GM12878 (cell line): ENCODE measurements around the gene FAM222A.

Experiments used
- CBFB ChIP-seq: IDR thresholded peaks from 2 replicates; pipeline ENCODE4 v1.6.1; 2016; ENCODE audit warnings: antibody characterized with exemption, low read depth
- FOS ChIP-seq: IDR thresholded peaks from 3 replicates; pipeline ENCODE4 v1.6.1; 2011; ENCODE audit warnings: borderline replicate concordance; ENCODE audit not compliant: insufficient read length; ENCODE audit errors: extremely low read depth
- JUND ChIP-seq: IDR thresholded peaks from 2 replicates; pipeline ENCODE4 v1.6.1; 2012; ENCODE audit warnings: low read depth, mild to moderate bottlenecking, low read length, improper control_type of control experiment, moderate library complexity
- POLR2A ChIP-seq: IDR thresholded peaks from 2 replicates; pipeline ENCODE4 v1.6.1; 2011; ENCODE audit warnings: low read depth, mild to moderate bottlenecking, low read length
- POLR2AphosphoS5 ChIP-seq: IDR thresholded peaks from 2 replicates; pipeline ENCODE4 v1.6.1; 2011; ENCODE audit warnings: mild to moderate bottlenecking, low read length, inconsistent platforms
- SIN3A ChIP-seq: IDR thresholded peaks from 2 replicates; pipeline ENCODE4 v1.6.1; 2012; ENCODE audit warnings: low read depth, low read length, improper control_type of control experiment
- SP1 ChIP-seq: IDR thresholded peaks from one replicate; pipeline ENCODE4 v1.6.1; 2011; ENCODE audit warnings: low read depth, low read length
- STAT1 ChIP-seq: fragments of 450-650 bp; conservative IDR thresholded peaks from 2 replicates; pipeline ENCODE4 v1.6.1; 2014; ENCODE audit warnings: antibody characterized with exemption, mild to moderate bottlenecking
- TF ChIP-seq, protein P1 (sequence below): fragments of 450-650 bp; formaldehyde crosslinking; IDR thresholded peaks from 2 replicates; pipeline ENCODE4 v1.4.0; 2020; ENCODE audit warnings: mild to moderate bottlenecking, moderate library complexity
- TF ChIP-seq, protein P2 (sequence below): IDR thresholded peaks from 2 replicates; pipeline ENCODE4 v1.6.1; 2011; ENCODE audit warnings: low read depth, mild to moderate bottlenecking, low read length, moderate library complexity, borderline replicate concordance; ENCODE audit errors: extremely low read depth
- TF ChIP-seq, protein P3 (sequence below): IDR thresholded peaks from 2 replicates; pipeline ENCODE4 v1.6.1; 2011; ENCODE audit warnings: mild to moderate bottlenecking, low read depth, low read length, moderate library complexity; ENCODE audit not compliant: insufficient replicate concordance

DNA sequence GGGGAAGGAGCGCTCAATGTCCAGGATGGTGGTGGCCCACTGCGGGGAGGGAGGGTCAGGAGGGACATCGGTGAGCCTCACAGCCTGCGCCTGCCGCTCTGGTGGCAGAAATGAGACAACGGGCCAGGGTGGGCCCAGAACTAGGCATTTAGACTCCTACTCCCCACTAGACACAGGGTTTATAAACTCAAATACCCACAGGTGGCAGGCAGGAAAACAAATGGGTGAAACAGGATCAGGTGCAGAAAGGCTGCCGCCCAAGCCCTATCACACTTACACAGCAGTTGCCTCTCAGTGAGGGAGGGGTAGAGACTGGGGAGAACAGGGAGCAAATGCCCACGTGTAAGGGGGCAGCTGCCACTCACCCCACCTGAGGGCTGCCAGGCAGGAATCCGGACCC is 73.2 kb downstream of the FAM222A start:
- no peak for TF ChIP-seq STAT1
- TF ChIP-seq CBFB: no peak
- TF ChIP-seq, protein P1, sequence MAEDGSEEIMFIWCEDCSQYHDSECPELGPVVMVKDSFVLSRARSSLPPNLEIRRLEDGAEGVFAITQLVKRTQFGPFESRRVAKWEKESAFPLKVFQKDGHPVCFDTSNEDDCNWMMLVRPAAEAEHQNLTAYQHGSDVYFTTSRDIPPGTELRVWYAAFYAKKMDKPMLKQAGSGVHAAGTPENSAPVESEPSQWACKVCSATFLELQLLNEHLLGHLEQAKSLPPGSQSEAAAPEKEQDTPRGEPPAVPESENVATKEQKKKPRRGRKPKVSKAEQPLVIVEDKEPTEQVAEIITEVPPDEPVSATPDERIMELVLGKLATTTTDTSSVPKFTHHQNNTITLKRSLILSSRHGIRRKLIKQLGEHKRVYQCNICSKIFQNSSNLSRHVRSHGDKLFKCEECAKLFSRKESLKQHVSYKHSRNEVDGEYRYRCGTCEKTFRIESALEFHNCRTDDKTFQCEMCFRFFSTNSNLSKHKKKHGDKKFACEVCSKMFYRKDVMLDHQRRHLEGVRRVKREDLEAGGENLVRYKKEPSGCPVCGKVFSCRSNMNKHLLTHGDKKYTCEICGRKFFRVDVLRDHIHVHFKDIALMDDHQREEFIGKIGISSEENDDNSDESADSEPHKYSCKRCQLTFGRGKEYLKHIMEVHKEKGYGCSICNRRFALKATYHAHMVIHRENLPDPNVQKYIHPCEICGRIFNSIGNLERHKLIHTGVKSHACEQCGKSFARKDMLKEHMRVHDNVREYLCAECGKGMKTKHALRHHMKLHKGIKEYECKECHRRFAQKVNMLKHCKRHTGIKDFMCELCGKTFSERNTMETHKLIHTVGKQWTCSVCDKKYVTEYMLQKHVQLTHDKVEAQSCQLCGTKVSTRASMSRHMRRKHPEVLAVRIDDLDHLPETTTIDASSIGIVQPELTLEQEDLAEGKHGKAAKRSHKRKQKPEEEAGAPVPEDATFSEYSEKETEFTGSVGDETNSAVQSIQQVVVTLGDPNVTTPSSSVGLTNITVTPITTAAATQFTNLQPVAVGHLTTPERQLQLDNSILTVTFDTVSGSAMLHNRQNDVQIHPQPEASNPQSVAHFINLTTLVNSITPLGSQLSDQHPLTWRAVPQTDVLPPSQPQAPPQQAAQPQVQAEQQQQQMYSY (CRISPR knock-in tag): no peak
- no peak for TF ChIP-seq FOS
- TF ChIP-seq JUND: no peak
- TF ChIP-seq, protein P2, sequence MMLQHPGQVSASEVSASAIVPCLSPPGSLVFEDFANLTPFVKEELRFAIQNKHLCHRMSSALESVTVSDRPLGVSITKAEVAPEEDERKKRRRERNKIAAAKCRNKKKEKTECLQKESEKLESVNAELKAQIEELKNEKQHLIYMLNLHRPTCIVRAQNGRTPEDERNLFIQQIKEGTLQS: no peak
- TF ChIP-seq POLR2AphosphoS5: no peak
- TF ChIP-seq, protein P3, sequence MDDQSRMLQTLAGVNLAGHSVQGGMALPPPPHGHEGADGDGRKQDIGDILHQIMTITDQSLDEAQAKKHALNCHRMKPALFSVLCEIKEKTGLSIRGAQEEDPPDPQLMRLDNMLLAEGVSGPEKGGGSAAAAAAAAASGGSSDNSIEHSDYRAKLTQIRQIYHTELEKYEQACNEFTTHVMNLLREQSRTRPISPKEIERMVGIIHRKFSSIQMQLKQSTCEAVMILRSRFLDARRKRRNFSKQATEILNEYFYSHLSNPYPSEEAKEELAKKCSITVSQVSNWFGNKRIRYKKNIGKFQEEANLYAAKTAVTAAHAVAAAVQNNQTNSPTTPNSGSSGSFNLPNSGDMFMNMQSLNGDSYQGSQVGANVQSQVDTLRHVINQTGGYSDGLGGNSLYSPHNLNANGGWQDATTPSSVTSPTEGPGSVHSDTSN: no peak
- TF ChIP-seq SIN3A: no peak
- TF ChIP-seq POLR2A: no peak
- no peak for TF ChIP-seq SP1
